Measurements from ENCODE around the gene SLC43A2.

Gene SLC43A2

DNA sequence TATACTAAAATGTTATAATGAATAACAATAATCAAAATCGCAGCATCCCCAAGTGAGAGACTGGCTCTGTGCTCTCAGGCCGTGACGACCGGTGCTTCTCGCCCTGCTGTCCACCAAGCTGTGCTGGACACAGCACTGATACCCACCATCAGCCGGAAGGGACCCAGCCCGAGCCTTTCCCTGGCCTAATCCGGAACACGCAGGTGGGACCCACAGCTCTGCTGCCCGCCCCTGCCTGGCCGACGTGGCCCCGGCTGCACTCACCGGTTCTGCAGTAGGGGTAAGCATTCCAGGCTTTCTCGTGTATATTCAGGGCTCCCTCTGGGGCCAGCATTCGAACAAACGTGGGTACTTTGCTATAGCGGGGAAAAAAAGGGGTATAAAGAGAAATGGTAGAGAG lies 80.6 kb downstream of the SLC43A2 start:
- TF ChIP-seq CTCF (IDR thresholded peaks at IDR 0.05; ENCODE audit: low read depth, low read length): no peak
- no peak for DNase-seq (ENCODE audit: extremely low read depth, low read depth)

DNA sequence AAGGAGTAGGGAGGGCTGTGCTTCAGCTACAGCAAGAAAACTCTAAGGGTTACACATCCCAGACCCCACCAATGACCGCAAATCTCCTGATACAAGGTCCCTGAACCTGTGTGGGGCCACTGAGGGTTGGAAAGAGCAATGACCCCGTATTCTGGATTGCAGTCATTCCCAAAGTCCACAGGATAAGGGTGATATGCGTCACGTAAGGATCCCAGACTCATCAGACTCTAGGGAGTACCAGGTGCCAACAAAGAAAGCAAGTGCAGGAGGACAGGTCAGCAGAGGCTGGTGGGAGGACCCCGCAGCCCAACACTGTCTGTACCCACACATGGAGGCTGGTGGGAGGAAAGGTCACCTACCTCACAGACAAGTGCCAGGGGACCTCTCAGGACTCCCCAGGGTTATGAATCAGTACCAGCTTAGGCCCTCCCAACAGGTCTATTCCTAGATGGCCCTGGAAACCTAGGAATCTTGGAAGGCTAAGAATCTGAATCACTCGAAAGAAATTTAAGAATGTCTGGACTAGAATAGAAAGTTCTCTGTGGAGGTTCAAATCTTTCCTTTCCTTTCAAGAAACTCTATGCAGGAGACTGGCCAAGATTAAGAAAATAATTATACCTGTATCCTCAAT lies 82.2 kb downstream of the SLC43A2 start:
- TF ChIP-seq CTCF (IDR thresholded peaks at IDR 0.05; ENCODE audit: low read depth, low read length): no peak
- no peak for DNase-seq (ENCODE audit: extremely low read depth, low read depth)

DNA sequence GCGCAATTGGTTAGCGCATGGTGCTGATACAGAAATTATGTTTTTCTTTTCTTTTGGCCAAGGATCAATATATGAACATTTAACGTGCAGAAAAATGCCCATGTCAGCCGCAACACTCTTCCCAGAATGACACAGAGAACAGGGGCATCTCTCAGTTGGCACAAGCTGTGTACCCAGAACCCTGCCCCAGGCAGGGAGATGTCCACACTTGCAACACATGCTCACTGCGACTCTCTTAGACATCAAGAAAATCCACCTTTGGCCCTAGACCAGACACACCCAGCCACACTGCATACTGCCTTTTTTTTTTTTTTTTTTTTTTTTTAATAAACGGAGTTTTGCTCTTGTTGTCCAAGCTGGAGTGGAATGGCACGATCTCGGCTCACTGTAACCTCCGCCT lies 83.0 kb downstream of the SLC43A2 start:
- TF ChIP-seq CTCF (IDR thresholded peaks at IDR 0.05; ENCODE audit: low read depth, low read length): no peak
- DNase-seq (ENCODE audit: extremely low read depth, low read depth): no peak

DNA sequence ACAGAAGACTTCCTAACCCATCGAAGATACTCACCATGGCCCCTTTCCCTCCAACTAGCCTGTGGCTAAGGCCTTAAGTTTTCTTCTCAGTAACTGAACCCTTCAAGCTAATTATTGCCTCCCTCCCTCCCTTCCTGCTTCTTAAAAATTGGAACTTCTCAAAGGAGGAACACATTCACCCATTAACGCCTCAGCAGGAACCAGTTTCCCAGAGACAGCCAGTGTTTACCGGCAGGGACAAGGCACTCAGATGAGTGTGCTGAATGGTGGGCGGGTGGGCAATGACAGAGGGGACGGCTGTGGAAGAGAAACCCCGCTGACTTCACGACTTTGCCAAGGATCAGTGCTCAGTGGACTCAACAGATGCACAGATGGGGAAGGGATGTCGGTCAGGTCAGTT lies 86.3 kb downstream of the SLC43A2 start:
- no peak for TF ChIP-seq CTCF (IDR thresholded peaks at IDR 0.05; ENCODE audit: low read depth, low read length)

GRCh38 chr17:1541367-1541904 lies 87.2 kb downstream of the SLC43A2 start:
- TF ChIP-seq CTCF (IDR thresholded peaks at IDR 0.05; ENCODE audit: low read depth, low read length): no peak
- DNase-seq (ENCODE audit: extremely low read depth, low read depth): no peak

More for the DNA sequence above, 86.3 kb downstream of the SLC43A2 start:
- no peak for DNase-seq (ENCODE audit: extremely low read depth, low read depth)

- TF ChIP-seq CTCF (IDR thresholded peaks at IDR 0.05; ENCODE audit: low read depth, low read length): no peak
Observed at GRCh38 chr17:1539811-1540210, 88.8 kb downstream of the SLC43A2 start.

GRCh38 chr17:1535737-1536136 lies 92.9 kb downstream of the SLC43A2 start:
- no peak for TF ChIP-seq CTCF (IDR thresholded peaks at IDR 0.05; ENCODE audit: low read depth, low read length)

More at GRCh38 chr17:1539811-1540210, 88.8 kb downstream of the SLC43A2 start:
- no peak for DNase-seq (ENCODE audit: extremely low read depth, low read depth)

More at GRCh38 chr17:1535737-1536136, 92.9 kb downstream of the SLC43A2 start:
- no peak for DNase-seq (ENCODE audit: extremely low read depth, low read depth)
